Thoracic aorta (tissue), 2 donors: ENCODE data around the gene DGUOK. TPM values are rescaled to one million over a fixed set of nuclear protein-coding genes. Genes with fewer than 3 reads are reported as not detected.

Experiments used
- ATAC-seq: fragments of 150-250 bp; one replicate; pipeline ENCODE4 v1.8.0; 2017; ENCODE audit warnings: low read depth; ENCODE audit not compliant: insufficient number of reproducible peaks, low FRiP score
- DNase-seq: peaks from one replicate; pipeline ENCODE4 v3.0.0-alpha.2; 2020; ENCODE audit warnings: low spot score
- H3K27ac ChIP-seq, 2 donors: fragments of 200-600 bp; sonication (generic); 1 replicate in 1 of 2; 2 replicates in 1 of 2; pipeline ENCODE4 v1.5.1; 2016; ENCODE audit warnings: mild to moderate bottlenecking in 2 of 2, moderate library complexity in 2 of 2
- H3K27me3 ChIP-seq: fragments of 200-600 bp; sonication (generic); replicated peaks from 2 replicates; pipeline ENCODE4 v1.6.0; 2016; ENCODE audit warnings: mild to moderate bottlenecking; ENCODE audit not compliant: insufficient read depth
- H3K36me3 ChIP-seq: fragments of 200-600 bp; sonication (generic); one replicate; pipeline ENCODE4 v1.5.1; 2016
- H3K4me1 ChIP-seq, 2 donors: fragments of 200-600 bp; sonication (generic); 1 replicate in 1 of 2; 2 replicates in 1 of 2; pipeline versions ENCODE4 v1.5.1 to v1.6.0; 2016; ENCODE audit warnings: low read depth in 2 of 2, mild to moderate bottlenecking in 1 of 2; ENCODE audit not compliant: control insufficient read depth in 1 of 2
- H3K4me3 ChIP-seq: fragments of 200-600 bp; sonication (generic); 2 replicates; pipeline ENCODE4 v1.5.1; 2016; ENCODE audit warnings: mild to moderate bottlenecking
- H3K9me3 ChIP-seq: fragments of 200-600 bp; sonication (generic); 2 replicates; pipeline ENCODE4 v1.5.1; 2016
- CTCF ChIP-seq: fragments of 200-600 bp; sonication (generic); IDR thresholded peaks from one replicate; pipeline ENCODE4 v1.5.1; 2019; ENCODE audit warnings: antibody characterized with exemption
- total RNA-seq, 2 donors: library from RNA; depleted of rRNA; stranded (reverse); fragments of >200 nt; gene quantifications; one replicate each; pipeline versions ENCODE4 v1.1.0 to v1.2.3, GENCODE V29; 2016

Gene DGUOK
- total RNA-seq, 2 donors from 2014 or later: 20.8 to 36.2 TPM

DNA sequence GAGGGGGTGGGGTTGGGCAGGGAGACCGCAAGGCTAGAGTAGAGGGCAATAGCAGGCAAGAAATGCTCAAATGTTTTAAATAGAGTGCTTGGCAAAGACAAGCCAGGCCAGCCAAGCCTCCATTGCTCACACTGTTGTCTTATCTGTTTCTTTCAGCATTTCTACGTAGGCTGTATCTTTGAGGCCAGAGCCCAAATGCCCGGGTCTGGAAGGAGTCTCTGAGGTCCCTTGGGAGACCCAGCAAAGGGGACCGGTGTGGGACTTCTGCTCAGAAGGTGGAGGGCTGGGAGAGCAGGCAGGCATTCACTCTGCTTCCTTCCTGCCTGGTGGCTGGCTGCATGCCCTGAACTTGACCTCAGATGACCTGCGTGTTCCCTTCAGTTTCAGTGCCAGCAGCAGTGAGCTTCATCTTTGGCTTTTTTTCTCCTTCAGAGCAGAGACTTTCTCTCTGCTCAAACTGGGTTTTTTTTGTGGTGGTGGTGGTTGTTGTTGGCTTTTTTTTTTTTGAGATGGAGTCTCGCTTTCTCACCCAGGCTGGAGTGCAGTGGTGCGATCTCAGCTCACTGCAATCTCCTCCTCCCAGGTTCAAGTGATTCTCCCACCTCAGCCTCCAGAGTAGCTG, 44.3 kb downstream of the DGUOK start:
- peak overlapping the region; percentile 18 for H3K4me3 ChIP-seq
- peaks cover 15 to 21% of the 10 kb centered on the region in 2 donors for H3K4me1 ChIP-seq
- H3K36me3 ChIP-seq: no peaks in the 10 kb centered on the region
- TF ChIP-seq CTCF: no peak
- peak overlapping the region; percentile 42 to 57 for H3K27ac ChIP-seq
- ATAC-seq (peak; percentile 45), DNase-seq (no peak)
- H3K9me3 ChIP-seq: no peaks in the 10 kb centered on the region
- H3K27me3 ChIP-seq: no peaks in the 10 kb centered on the region

DNA sequence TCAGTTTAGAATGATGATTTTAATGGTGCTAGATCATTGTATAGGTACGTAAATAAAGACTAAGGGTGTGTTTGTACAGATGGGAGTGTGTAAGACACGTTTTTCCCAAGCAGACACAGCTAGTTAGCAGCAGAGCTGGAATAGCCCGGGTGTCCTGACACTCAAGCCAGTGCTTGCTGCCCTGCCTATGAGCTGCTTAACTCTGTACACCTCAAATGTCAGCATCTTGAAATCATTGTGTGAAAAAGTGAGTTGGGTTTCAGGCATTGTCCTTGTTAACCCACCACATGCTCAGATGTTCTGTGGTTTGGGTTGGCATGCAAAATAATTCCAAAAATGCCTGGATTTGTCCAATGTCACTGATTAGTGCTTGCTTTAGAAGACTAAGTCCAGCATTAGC, 45.0 kb downstream of the DGUOK start:
- TF ChIP-seq CTCF: no peak
- ATAC-seq: no peak
- DNase-seq: no peak
- H3K27me3 ChIP-seq: no peaks in the 10 kb centered on the region
- H3K4me3 ChIP-seq: no peak overlapping the region
- no peaks in the 10 kb centered on the region for H3K9me3 ChIP-seq
- no peak overlapping the region for H3K27ac ChIP-seq
- H3K36me3 ChIP-seq: no peaks in the 10 kb centered on the region
- H3K4me1 ChIP-seq: peaks cover 15 to 21% of the 10 kb centered on the region in 2 donors

DNA sequence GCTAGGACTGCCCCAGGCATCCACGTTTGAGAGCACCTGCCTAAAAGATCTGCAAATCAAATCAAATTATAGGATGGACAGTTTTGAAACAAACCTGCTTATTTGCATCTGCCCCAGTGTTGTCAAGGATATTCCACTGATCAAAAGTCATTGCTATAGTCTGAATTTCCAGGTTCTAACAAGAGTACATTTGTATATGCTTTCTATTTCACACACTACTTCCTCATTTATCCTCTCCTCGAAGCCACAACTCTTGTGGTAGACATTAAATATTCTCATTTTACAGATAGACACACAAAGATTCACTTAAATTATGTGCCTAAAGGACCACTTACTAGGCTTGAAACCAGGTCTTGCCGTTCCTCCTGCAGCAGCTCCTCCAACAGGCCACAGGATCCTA, 46.2 kb downstream of the DGUOK start:
- DNase-seq (no peak), ATAC-seq (no peak)
- peaks cover 15 to 21% of the 10 kb centered on the region in 2 donors for H3K4me1 ChIP-seq
- H3K27ac ChIP-seq: no peak overlapping the region
- TF ChIP-seq CTCF: no peak
- H3K27me3 ChIP-seq: no peaks in the 10 kb centered on the region
- no peaks in the 10 kb centered on the region for H3K36me3 ChIP-seq
- H3K9me3 ChIP-seq: no peaks in the 10 kb centered on the region
- H3K4me3 ChIP-seq: no peak overlapping the region

GRCh38 chr2:73975731-73976130, 49.1 kb downstream of the DGUOK start:
- Histone ChIP-seq H3K4me1 (peaks cover 7 to 12% of the 10 kb centered on the region in 2 donors), H3K27me3 (no peaks in the 10 kb centered on the region), H3K4me3 (no peak overlapping the region), H3K9me3 (no peaks in the 10 kb centered on the region), H3K27ac (no peak overlapping the region), H3K36me3 (no peaks in the 10 kb centered on the region)
- ATAC-seq: no peak
- no peak for DNase-seq
- TF ChIP-seq CTCF: no peak

DNA sequence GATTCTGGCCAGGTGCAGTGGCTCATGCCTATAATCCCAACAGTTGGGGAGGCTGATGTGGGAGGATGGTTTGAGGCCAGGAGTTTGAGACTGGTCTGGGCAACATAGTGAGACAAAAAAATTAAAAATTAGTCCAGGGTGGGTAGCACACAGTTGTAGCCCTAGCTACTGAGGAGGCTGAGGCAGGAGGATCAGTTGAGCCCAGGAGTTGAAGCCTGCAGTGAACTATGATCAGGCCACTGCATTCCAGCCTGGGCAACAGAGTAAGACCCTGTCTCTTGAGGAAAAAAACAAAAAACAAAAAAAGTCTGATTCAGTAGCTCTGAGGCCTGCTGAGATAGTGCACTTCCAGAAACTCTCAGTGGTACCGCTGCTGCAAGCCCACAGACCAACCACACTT, 50.1 kb downstream of the DGUOK start:
- no peaks in the 10 kb centered on the region for H3K36me3 ChIP-seq
- H3K27me3 ChIP-seq: no peaks in the 10 kb centered on the region
- DNase-seq: no peak
- no peaks in the 10 kb centered on the region for H3K9me3 ChIP-seq
- no peak for TF ChIP-seq CTCF
- H3K4me1 ChIP-seq: peaks cover 10 to 12% of the 10 kb centered on the region in 2 donors
- no peak overlapping the region for H3K27ac ChIP-seq
- no peak for ATAC-seq
- H3K4me3 ChIP-seq: no peak overlapping the region
